Neural progenitor cell (in vitro differentiated cells): ENCODE data around the gene ERVK3-1.
A peak's percentile ranks its signal among the peaks of the same experiment; 100 is the strongest.

ENCODE experiments used
- EZH2 ChIP-seq: fragments of 200-600 bp; sonication (generic); IDR thresholded peaks from 2 replicates; pipeline ENCODE4 v1.6.1; 2017; ENCODE audit warnings: antibody characterized with exemption, mild to moderate bottlenecking, moderate library complexity
- EZH2phosphoT487 ChIP-seq: fragments of 200-600 bp; sonication (generic); IDR thresholded peaks from 2 replicates; pipeline ENCODE4 v1.6.1; 2017; ENCODE audit warnings: antibody characterized with exemption
- TF ChIP-seq, protein P1 (sequence below): fragments of 200-600 bp; sonication (generic); IDR thresholded peaks from 2 replicates; pipeline ENCODE4 v1.5.1; 2017; ENCODE audit warnings: antibody characterized with exemption, mild to moderate bottlenecking

DNA sequence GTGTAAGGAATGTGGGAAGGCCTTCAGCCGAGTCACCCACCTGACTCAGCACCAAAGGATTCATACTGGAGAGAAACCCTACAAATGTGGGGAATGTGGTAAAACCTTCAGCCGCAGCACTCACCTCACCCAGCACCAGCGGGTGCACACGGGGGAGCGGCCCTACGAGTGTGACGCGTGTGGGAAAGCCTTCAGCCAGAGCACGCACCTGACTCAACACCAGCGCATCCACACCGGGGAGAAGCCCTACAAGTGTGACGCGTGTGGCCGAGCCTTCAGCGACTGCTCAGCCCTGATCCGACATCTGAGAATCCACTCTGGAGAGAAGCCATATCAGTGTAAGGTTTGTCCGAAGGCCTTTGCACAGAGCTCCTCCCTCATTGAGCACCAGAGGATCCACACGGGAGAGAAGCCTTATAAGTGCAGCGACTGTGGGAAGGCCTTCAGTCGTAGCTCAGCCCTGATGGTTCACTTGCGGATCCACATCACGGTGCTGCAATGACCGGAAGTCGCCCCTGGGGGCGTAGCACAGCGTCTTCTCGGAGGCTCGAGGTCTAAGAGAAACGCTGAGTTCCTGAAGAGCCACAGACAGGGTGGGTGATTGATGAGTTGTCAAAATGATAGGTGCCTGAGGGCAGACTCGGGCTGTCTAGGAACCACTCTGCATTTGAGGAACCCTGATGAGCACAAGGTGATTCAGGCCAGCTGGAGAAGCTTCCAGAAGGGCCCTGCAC is 33.8 kb downstream of the ERVK3-1 start:
- TF ChIP-seq EZH2 (no peak), EZH2phosphoT487 (no peak)
- TF ChIP-seq, protein P1, sequence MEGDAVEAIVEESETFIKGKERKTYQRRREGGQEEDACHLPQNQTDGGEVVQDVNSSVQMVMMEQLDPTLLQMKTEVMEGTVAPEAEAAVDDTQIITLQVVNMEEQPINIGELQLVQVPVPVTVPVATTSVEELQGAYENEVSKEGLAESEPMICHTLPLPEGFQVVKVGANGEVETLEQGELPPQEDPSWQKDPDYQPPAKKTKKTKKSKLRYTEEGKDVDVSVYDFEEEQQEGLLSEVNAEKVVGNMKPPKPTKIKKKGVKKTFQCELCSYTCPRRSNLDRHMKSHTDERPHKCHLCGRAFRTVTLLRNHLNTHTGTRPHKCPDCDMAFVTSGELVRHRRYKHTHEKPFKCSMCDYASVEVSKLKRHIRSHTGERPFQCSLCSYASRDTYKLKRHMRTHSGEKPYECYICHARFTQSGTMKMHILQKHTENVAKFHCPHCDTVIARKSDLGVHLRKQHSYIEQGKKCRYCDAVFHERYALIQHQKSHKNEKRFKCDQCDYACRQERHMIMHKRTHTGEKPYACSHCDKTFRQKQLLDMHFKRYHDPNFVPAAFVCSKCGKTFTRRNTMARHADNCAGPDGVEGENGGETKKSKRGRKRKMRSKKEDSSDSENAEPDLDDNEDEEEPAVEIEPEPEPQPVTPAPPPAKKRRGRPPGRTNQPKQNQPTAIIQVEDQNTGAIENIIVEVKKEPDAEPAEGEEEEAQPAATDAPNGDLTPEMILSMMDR, result peak; percentile 54
